K562 (cell line): ENCODE results near the gene LAMB1. TPM values are rescaled to one million over a fixed set of nuclear protein-coding genes. Genes with fewer than 3 reads are reported as not detected.

Source experiments
- BMI1 ChIP-seq: fragments of 150-350 bp; IDR thresholded peaks from 2 replicates; pipeline ENCODE4 v1.6.1; 2014; ENCODE audit warnings: low read length
- DMBX1 ChIP-seq: fragments of 250-450 bp; sonication (Bioruptor Pico); IDR thresholded peaks from 2 replicates; pipeline ENCODE4 v1.8.0; 2022; ENCODE audit warnings: inconsistent platforms, mild to moderate bottlenecking, moderate library complexity, borderline replicate concordance
- KDM5B ChIP-seq: fragments of 200-600 bp; sonication (generic); IDR thresholded peaks from 2 replicates; pipeline ENCODE4 v1.6.1; 2012; ENCODE audit warnings: low read depth, mild to moderate bottlenecking, moderate library complexity, low read length, control low read depth, inconsistent platforms; ENCODE audit not compliant: insufficient replicate concordance
- NCOA6 ChIP-seq: fragments of 450-650 bp; IDR thresholded peaks from 2 replicates; pipeline ENCODE4 v1.6.1; 2017; ENCODE audit warnings: mild to moderate bottlenecking
- NFIX ChIP-seq: fragments of 250-450 bp; sonication (Bioruptor Pico); IDR thresholded peaks from 2 replicates; pipeline ENCODE4 v1.4.0; 2020; ENCODE audit warnings: low read depth, mild to moderate bottlenecking, moderate library complexity
- NR2C1 ChIP-seq, 2 experiments: fragments of 450-650 bp; IDR thresholded peaks; 2 replicates each; pipeline ENCODE4 v1.6.1; 2017; ENCODE audit warnings: mild to moderate bottlenecking in 2 of 2, antibody characterized with exemption in 1 of 2, inconsistent platforms in 1 of 2, missing compliant biosample characterization in 1 of 2, missing genetic modification characterization in 1 of 2
- NUFIP1 ChIP-seq: fragments of 450-650 bp; IDR thresholded peaks from 2 replicates; pipeline ENCODE4 v1.6.1; 2018; ENCODE audit not compliant: partially characterized antibody
- RBM39 ChIP-seq: fragments of 200-400 bp; formaldehyde crosslinking; optimal IDR thresholded peaks from 2 replicates; pipeline ENCODE3; 2018; ENCODE audit warnings: low read depth, low read length
- REST ChIP-seq, 2 experiments: fragments of 450-650 bp; formaldehyde crosslinking in 1 of 2; IDR thresholded peaks; 2 replicates each; pipeline versions ENCODE4 v1.4.0 to v1.6.1; 2014 to 2020; ENCODE audit warnings: mild to moderate bottlenecking in 2 of 2, borderline replicate concordance in 1 of 2, low read depth in 1 of 2
- TBP ChIP-seq: optimal IDR thresholded peaks from 2 replicates; pipeline ENCODE3; 2011; ENCODE audit warnings: low read depth, low read length, improper control_type of control experiment
- ZNF707 ChIP-seq: fragments of 250-450 bp; sonication (Bioruptor Pico); conservative IDR thresholded peaks from 2 replicates; pipeline ENCODE4 v1.8.0; 2022; ENCODE audit warnings: inconsistent platforms, mild to moderate bottlenecking, moderate library complexity
- ZNF764 ChIP-seq: fragments of 250-450 bp; sonication (Bioruptor Pico); IDR thresholded peaks from 2 replicates; pipeline ENCODE4 v1.4.0; 2020; ENCODE audit warnings: low read depth, mild to moderate bottlenecking, moderate library complexity
- polyA plus RNA-seq, 8 experiments: library from polyadenylated mRNA; depleted of rRNA in 4 of 8; stranded (reverse) in 5 of 8; unstranded in 3 of 8; fragments of >200 nt; fragmentation: Nextera tagmentation in 2 of 8; fragmentation: Illumina TruSeq in 1 of 8; extraction: Ambion mirVana in 2 of 8; extraction: Trizol in 1 of 8; gene quantifications; 2 replicates each; pipeline versions ENCODE4 v1.2.1 to v1.2.3, GENCODE V29; 2011 to 2014; ENCODE audit warnings: inconsistent platforms in 1 of 8, missing spikeins in 1 of 8
- total RNA-seq, 7 experiments: library from RNA; depleted of rRNA in 6 of 7; stranded (reverse); fragments of >200 nt in 6 of 7; fragmentation: Illumina TruSeq in 2 of 7; extraction: Trizol in 2 of 7; gene quantifications; 2 replicates each; pipeline versions ENCODE4 v1.2.1 to v1.2.3, GENCODE V29; 2011 to 2021; ENCODE audit warnings: low replicate concordance in 1 of 7
- TF ChIP-seq, protein P1 (sequence below): sonication (generic); formaldehyde crosslinking; IDR thresholded peaks from 2 replicates; pipeline ENCODE4 v1.4.0; 2020; ENCODE audit warnings: mild to moderate bottlenecking, missing genetic modification reagents

LAMB1 gene
- total and polyA plus RNA-seq, 9 of the 15 experiments (the other 6 are each of a cell fraction or from before 2014, with no cell fraction given): 6.0 to 17.7 (median 12.3) TPM

- TF ChIP-seq REST (IDR thresholded peaks at IDR 0.05; ENCODE audit: borderline replicate concordance): no peak
- TF ChIP-seq REST (CRISPR knock-in tag; IDR thresholded peaks at IDR 0.05; ENCODE audit: low read depth): no peak
- TF ChIP-seq NCOA6: peak; percentile 68
- TF ChIP-seq NFIX (CRISPR knock-in tag): no peak
- no peak for TF ChIP-seq NR2C1 (IDR thresholded peaks at IDR 0.05)
- TF ChIP-seq NR2C1 (tag; IDR thresholded peaks at IDR 0.05): no peak
- no peak for TF ChIP-seq BMI1
- TF ChIP-seq, protein P1, sequence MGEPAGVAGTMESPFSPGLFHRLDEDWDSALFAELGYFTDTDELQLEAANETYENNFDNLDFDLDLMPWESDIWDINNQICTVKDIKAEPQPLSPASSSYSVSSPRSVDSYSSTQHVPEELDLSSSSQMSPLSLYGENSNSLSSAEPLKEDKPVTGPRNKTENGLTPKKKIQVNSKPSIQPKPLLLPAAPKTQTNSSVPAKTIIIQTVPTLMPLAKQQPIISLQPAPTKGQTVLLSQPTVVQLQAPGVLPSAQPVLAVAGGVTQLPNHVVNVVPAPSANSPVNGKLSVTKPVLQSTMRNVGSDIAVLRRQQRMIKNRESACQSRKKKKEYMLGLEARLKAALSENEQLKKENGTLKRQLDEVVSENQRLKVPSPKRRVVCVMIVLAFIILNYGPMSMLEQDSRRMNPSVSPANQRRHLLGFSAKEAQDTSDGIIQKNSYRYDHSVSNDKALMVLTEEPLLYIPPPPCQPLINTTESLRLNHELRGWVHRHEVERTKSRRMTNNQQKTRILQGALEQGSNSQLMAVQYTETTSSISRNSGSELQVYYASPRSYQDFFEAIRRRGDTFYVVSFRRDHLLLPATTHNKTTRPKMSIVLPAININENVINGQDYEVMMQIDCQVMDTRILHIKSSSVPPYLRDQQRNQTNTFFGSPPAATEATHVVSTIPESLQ: 0 out of 2 replicates have a peak, but pooled peaks have one; percentile 11
- TF ChIP-seq RBM39: no peak
- TF ChIP-seq TBP: peak; percentile 33
- no peak for TF ChIP-seq ZNF707 (CRISPR knock-in tag)
- TF ChIP-seq DMBX1 (CRISPR knock-in tag): no peak
- peak; percentile 86 for TF ChIP-seq KDM5B
- no peak for TF ChIP-seq ZNF764
- no peak for TF ChIP-seq NUFIP1
Measured at GRCh38 chr7:108002726-108003598, at the start of gene LAMB1 (continued).
